ENCODE measurements around the gene ICA1.

DNA sequence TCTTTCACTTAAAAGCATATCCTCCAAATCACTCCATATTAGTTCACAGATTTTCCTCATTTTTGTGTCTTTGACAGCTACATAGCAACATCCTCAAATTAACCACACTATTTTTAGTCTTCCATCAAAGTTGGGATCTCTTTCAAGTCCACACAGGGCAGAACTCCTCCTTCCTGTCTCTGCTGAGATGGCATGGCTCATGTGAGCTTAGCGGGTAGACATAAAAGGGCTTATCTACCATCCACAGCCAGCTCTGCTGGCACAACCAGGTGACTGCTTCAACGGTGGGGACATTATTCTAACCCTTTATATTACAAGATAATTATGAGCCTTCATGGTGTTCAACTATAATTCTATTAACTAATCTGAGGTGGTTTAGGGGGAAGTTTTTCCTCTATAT, 35.5 kb downstream of the ICA1 start:
- TF ChIP-seq, protein P1, sequence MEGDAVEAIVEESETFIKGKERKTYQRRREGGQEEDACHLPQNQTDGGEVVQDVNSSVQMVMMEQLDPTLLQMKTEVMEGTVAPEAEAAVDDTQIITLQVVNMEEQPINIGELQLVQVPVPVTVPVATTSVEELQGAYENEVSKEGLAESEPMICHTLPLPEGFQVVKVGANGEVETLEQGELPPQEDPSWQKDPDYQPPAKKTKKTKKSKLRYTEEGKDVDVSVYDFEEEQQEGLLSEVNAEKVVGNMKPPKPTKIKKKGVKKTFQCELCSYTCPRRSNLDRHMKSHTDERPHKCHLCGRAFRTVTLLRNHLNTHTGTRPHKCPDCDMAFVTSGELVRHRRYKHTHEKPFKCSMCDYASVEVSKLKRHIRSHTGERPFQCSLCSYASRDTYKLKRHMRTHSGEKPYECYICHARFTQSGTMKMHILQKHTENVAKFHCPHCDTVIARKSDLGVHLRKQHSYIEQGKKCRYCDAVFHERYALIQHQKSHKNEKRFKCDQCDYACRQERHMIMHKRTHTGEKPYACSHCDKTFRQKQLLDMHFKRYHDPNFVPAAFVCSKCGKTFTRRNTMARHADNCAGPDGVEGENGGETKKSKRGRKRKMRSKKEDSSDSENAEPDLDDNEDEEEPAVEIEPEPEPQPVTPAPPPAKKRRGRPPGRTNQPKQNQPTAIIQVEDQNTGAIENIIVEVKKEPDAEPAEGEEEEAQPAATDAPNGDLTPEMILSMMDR (IDR thresholded peaks at IDR 0.05), result no peak
- TF ChIP-seq POLR2AphosphoS5 (IDR thresholded peaks at IDR 0.05), result no peak
